ENCODE measurements around the gene SLC25A12. TPM values are rescaled to one million over a fixed set of nuclear protein-coding genes. Genes with fewer than 3 reads are reported as not detected.

SLC25A12 gene
- polyA plus RNA-seq, 3 donors: 6.5 to 8.8 (median 7.0) TPM

GRCh38 chr2:171788316-171788993 is 105.6 kb downstream of the SLC25A12 start:
- no peaks in the 10 kb centered on the region for H3K4me1 ChIP-seq (ENCODE audit: control insufficient read depth in 1 of 2, insufficient read depth in 2 of 2, low read length in 2 of 2)
- Mint-ChIP-seq H3K27me3 (ENCODE audit: low read depth in 3 of 3) (no peaks in the 10 kb centered on the region), H3K4me3 (no peak overlapping the region), H3K27ac (peak overlapping the region in 2 of 7 donors; percentile 2 to 42), H3K9me3 (peaks cover 0 to 2% (median 0%) of the 10 kb centered on the region in 7 donors), H3K36me3 (peaks cover 82 to 86% of the 10 kb centered on the region in 2 donors), H3K4me1 (no peaks in the 10 kb centered on the region)
- H3K9ac ChIP-seq (ENCODE audit: insufficient read depth, low read length, poor library complexity, severe bottlenecking): no peak overlapping the region
- no peak overlapping the region for H3K27ac ChIP-seq (ENCODE audit: low read depth in 1 of 2, low read length in 2 of 2)
- H3K27me3 ChIP-seq (ENCODE audit: control insufficient read depth in 2 of 2, insufficient read depth in 2 of 2, low read length in 2 of 2): no peaks in the 10 kb centered on the region
- intact Hi-C loops (cut with micrococcal nuclease): no loop called here
- H3K4me3 ChIP-seq (replicated peaks in 1 of 3; ENCODE audit: low read depth in 2 of 3, low read length in 3 of 3): no peak overlapping the region
- no peaks in the 10 kb centered on the region for H3K79me2 ChIP-seq (ENCODE audit: insufficient read depth, low read length)
- H3K36me3 ChIP-seq (replicated peaks in 1 of 2; ENCODE audit: control insufficient read depth in 1 of 2, insufficient read depth in 2 of 2, low read length in 2 of 2): peaks cover 58 to 92% of the 10 kb centered on the region in 2 donors
- no peaks in the 10 kb centered on the region for H3K9me3 ChIP-seq (replicated peaks in 1 of 2; ENCODE audit: control insufficient read depth in 1 of 2, insufficient read depth in 1 of 2, low read length in 2 of 2)
- DNase-seq: no peak
- WGBS (ENCODE audit: insufficient coverage): 89% methylated on average over 3 of the region's 7 CpGs
- no peaks in the 10 kb centered on the region for H4K20me1 ChIP-seq (ENCODE audit: insufficient read depth, low read length)
- no peak overlapping the region for H2AFZ ChIP-seq (ENCODE audit: insufficient read depth, low read depth, low read length, poor library complexity, severe bottlenecking)
- TF ChIP-seq CTCF (IDR thresholded peaks at IDR 0.05): no peak
- H3K4me2 ChIP-seq (replicated peaks; ENCODE audit: extremely low read depth, low read length, poor library complexity, severe bottlenecking): no peak overlapping the region

GRCh38 chr2:171787333-171788072 is 106.5 kb downstream of the SLC25A12 start:
- Histone ChIP-seq H3K36me3 (replicated peaks in 1 of 2; ENCODE audit: control insufficient read depth in 1 of 2, insufficient read depth in 2 of 2, low read length in 2 of 2) (peaks cover 49 to 92% of the 10 kb centered on the region in 2 donors), H3K4me3 (replicated peaks in 1 of 3; ENCODE audit: low read depth in 2 of 3, low read length in 3 of 3) (no peak overlapping the region)
- WGBS (ENCODE audit: insufficient coverage): 76% methylated on average over 6 of the region's 11 CpGs

More at GRCh38 chr2:171787333-171788072, 106.5 kb downstream of the SLC25A12 start:
- peaks cover 81 to 86% of the 10 kb centered on the region in 2 donors for H3K36me3 Mint-ChIP-seq
- Histone ChIP-seq H3K27ac (ENCODE audit: low read depth in 1 of 2, low read length in 2 of 2) (no peak overlapping the region), H3K9me3 (replicated peaks in 1 of 2; ENCODE audit: control insufficient read depth in 1 of 2, insufficient read depth in 1 of 2, low read length in 2 of 2) (no peaks in the 10 kb centered on the region), H4K20me1 (ENCODE audit: insufficient read depth, low read length) (no peaks in the 10 kb centered on the region), H3K4me2 (replicated peaks; ENCODE audit: extremely low read depth, low read length, poor library complexity, severe bottlenecking) (no peak overlapping the region), H3K27me3 (ENCODE audit: control insufficient read depth in 2 of 2, insufficient read depth in 2 of 2, low read length in 2 of 2) (no peaks in the 10 kb centered on the region), H3K9ac (ENCODE audit: insufficient read depth, low read length, poor library complexity, severe bottlenecking) (no peak overlapping the region), H3K79me2 (ENCODE audit: insufficient read depth, low read length) (no peaks in the 10 kb centered on the region), H2AFZ (ENCODE audit: insufficient read depth, low read depth, low read length, poor library complexity, severe bottlenecking) (no peak overlapping the region), H3K4me1 (ENCODE audit: control insufficient read depth in 1 of 2, insufficient read depth in 2 of 2, low read length in 2 of 2) (no peaks in the 10 kb centered on the region)
- no peak overlapping the region for H3K4me3 Mint-ChIP-seq
- intact Hi-C loops (cut with micrococcal nuclease): no loop called here
- TF ChIP-seq CTCF (IDR thresholded peaks at IDR 0.05): no peak
- no peaks in the 10 kb centered on the region for H3K4me1 Mint-ChIP-seq
- no peak for DNase-seq
- no peaks in the 10 kb centered on the region for H3K27me3 Mint-ChIP-seq (ENCODE audit: low read depth in 3 of 3)
- no peak overlapping the region for H3K27ac Mint-ChIP-seq
- peaks cover 0 to 2% (median 0%) of the 10 kb centered on the region in 7 donors for H3K9me3 Mint-ChIP-seq

All from CD14-positive monocyte (primary cell).